Transverse colon (tissue), 4 donors: ENCODE measurements around the gene SLC51B. TPM values are rescaled to one million over a fixed set of nuclear protein-coding genes. Genes with fewer than 3 reads are reported as not detected.
A peak's percentile ranks its signal among the peaks of the same experiment; 100 is the strongest.

Source experiments
- DNase-seq: peaks from one replicate; pipeline ENCODE4 v3.0.0-alpha.2; 2019
- H3K27ac ChIP-seq, 4 donors: fragments of 200-600 bp; sonication (generic); 2 replicates each; pipeline ENCODE4 v1.5.1; 2016 to 2018; ENCODE audit warnings: inconsistent platforms in 4 of 4
- H3K27me3 ChIP-seq: fragments of 200-600 bp; sonication (generic); 2 replicates; pipeline ENCODE4 v1.5.1; 2017; ENCODE audit warnings: inconsistent platforms
- H3K36me3 ChIP-seq, 4 donors: fragments of 200-600 bp; sonication (generic); 2 replicates each; pipeline ENCODE4 v1.5.1; 2017 to 2019; ENCODE audit warnings: inconsistent platforms in 4 of 4
- H3K4me1 ChIP-seq, 4 donors: fragments of 200-600 bp; sonication (generic); 2 replicates each; pipeline ENCODE4 v1.5.1; 2017 to 2020; ENCODE audit warnings: inconsistent platforms in 4 of 4
- H3K4me3 ChIP-seq, 4 donors: fragments of 200-600 bp; sonication (generic); 1 replicate in 1 of 4; 2 replicates in 3 of 4; pipeline versions ENCODE4 v1.5.1 to v1.6.1; 2017 to 2019; ENCODE audit warnings: inconsistent platforms in 4 of 4
- H3K9me3 ChIP-seq, 2 donors: fragments of 200-600 bp; sonication (generic); 2 replicates each; pipeline ENCODE4 v1.5.1; 2017 to 2019; ENCODE audit warnings: inconsistent platforms in 2 of 2
- CTCF ChIP-seq, 5 experiments: fragments of 200-600 bp in 3 of 5; fragments of 450-650 bp in 2 of 5; sonication (generic) in 3 of 5; IDR thresholded peaks; 1 replicate in 2 of 5; 2 replicates in 3 of 5; pipeline ENCODE4 v1.5.1; 2016 to 2017; ENCODE audit warnings: antibody characterized with exemption in 5 of 5, inconsistent platforms in 3 of 5, mild to moderate bottlenecking in 2 of 5, moderate library complexity in 1 of 5
- EP300 ChIP-seq: sonication (generic); formaldehyde crosslinking; IDR thresholded peaks from one replicate; pipeline ENCODE4 v1.6.1; 2017; ENCODE audit warnings: antibody characterized with exemption, low read depth
- POLR2A ChIP-seq: fragments of 450-650 bp; IDR thresholded peaks from one replicate; pipeline ENCODE4 v1.6.1; 2016; ENCODE audit warnings: antibody characterized with exemption, mild to moderate bottlenecking, moderate library complexity
- POLR2AphosphoS5 ChIP-seq, 3 donors: sonication (generic); formaldehyde crosslinking; IDR thresholded peaks; one replicate each; pipeline ENCODE4 v1.6.1; 2016; ENCODE audit warnings: antibody characterized with exemption in 3 of 3
- WGBS, 2 donors: methylation state at CpG; one replicate each; pipeline ENCODE4 v1.1.5; 2018; ENCODE audit warnings: low coverage in 1 of 2; 5-methylcytosine and 5-hydroxymethylcytosine counted together
- in situ Hi-C, 4 donors: fragments of 200-750 bp; cut with MboI; loops; one replicate each; pipeline versions ENCODE4 v1.15.0 to v1.15.1; 2017; ENCODE audit warnings: low sequenced_read_pairs in 3 of 4, low pct_ligation_motif_present in 1 of 4, low pct_unique_long_range_greater_than_20kb in 1 of 4
- intact Hi-C: fragments of 100-400 bp; cut with DNase I; formaldehyde crosslinking; loops from one replicate; pipeline ENCODE4 v1.15.1; 2023; ENCODE audit warnings: low total_unique reads
- total RNA-seq, 4 donors: library from RNA; depleted of rRNA; stranded (reverse); fragments of >200 nt; gene quantifications; one replicate each; pipeline ENCODE4 v1.1.0, GENCODE V29; 2016

The SLC51B gene
- total RNA-seq, 4 donors from 2014 or later: 3.4 to 150 (median 121) TPM

DNA sequence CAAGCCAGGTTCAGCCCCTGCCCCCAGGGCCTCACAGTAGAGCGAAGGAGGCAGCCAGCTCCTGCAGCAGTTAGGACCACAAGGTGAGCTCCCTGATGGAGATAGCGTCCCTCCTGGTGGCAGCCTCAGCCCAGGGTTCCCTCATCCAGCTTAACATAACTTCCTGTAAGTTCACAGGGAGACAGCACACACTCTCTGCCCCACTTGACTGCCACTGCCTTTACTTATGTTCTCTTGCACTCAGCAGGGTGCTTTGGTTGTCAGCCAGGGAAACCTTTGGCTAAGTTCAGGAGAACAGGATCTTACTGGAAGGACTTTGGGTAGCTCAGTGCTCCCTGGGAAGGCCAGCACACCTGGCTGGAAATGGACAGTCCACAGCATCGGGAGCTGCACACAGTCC, 42.2 kb downstream of the SLC51B start:
- Histone ChIP-seq H3K36me3 (no peaks in the 10 kb centered on the region), H3K4me1 (peaks cover 29 to 51% (median 43%) of the 10 kb centered on the region in 4 donors), H3K4me3 (no peak overlapping the region), H3K9me3 (no peaks in the 10 kb centered on the region), H3K27ac (peak overlapping the region; percentile 84 to 91 (median 88)), H3K27me3 (no peaks in the 10 kb centered on the region)
- 64% methylated on average over 2 of the region's 3 CpGs; no CpG with 5 or more reads in 1 of the 2 donors for WGBS, 2 donors
- TF ChIP-seq CTCF (IDR thresholded peaks at IDR 0.05) (no peak), POLR2AphosphoS5 (IDR thresholded peaks at IDR 0.05) (no peak), POLR2A (no peak), EP300 (no peak)
- intact Hi-C loops (no loop called here), in situ Hi-C loops (loop anchor here in 1 of 4 donors (10.0 kb wide), 1 partner anchor 53 kb away; no protein-coding TSS in a partner anchor)
- no peak for DNase-seq

GRCh38 chr15:65087873-65088642, 42.9 kb downstream of the SLC51B start:
- intact Hi-C loops (loop anchor here (1.0 kb wide), 1 partner anchor 21 kb away; the partner anchor contains the start of gene RASL12), in situ Hi-C loops (loop anchor here in 1 of 4 donors (10.0 kb wide), 1 partner anchor 53 kb away; no protein-coding TSS in a partner anchor)
- no peaks in the 10 kb centered on the region for H3K27me3 ChIP-seq
- H3K4me1 ChIP-seq: peaks cover 27 to 45% (median 37%) of the 10 kb centered on the region in 4 donors
- TF ChIP-seq CTCF (IDR thresholded peaks at IDR 0.05): no peak
- peak; percentile 73 for TF ChIP-seq EP300
- no peak for TF ChIP-seq POLR2A
- TF ChIP-seq POLR2AphosphoS5 (IDR thresholded peaks at IDR 0.05): peak; percentile 13 to 57 (median 45)
- peak; percentile 73 for DNase-seq
- no peak overlapping the region for H3K4me3 ChIP-seq
- H3K9me3 ChIP-seq: no peaks in the 10 kb centered on the region
- 18 to 49% methylated on average over 2 to 12 of the region's 13 CpGs for WGBS, 2 donors
- H3K27ac ChIP-seq: peak overlapping the region; percentile 84 to 91 (median 88)
- H3K36me3 ChIP-seq: no peaks in the 10 kb centered on the region

- DNase-seq: peak; percentile 73
- Histone ChIP-seq H3K36me3 (no peaks in the 10 kb centered on the region), H3K4me1 (peaks cover 27 to 39% (median 31%) of the 10 kb centered on the region in 4 donors), H3K27me3 (no peaks in the 10 kb centered on the region), H3K27ac (peak overlapping the region; percentile 84 to 91 (median 88)), H3K9me3 (no peaks in the 10 kb centered on the region), H3K4me3 (no peak overlapping the region)
- in situ Hi-C loops: loop anchor here in 1 of 4 donors (10.0 kb wide), 1 partner anchor 54 kb away; no protein-coding TSS in a partner anchor
- 32% methylated on average over 6 of the region's 6 CpGs; no CpG with 5 or more reads in 1 of the 2 donors for WGBS, 2 donors
- intact Hi-C loops: loop anchor here (1.0 kb wide), 1 partner anchor 21 kb away; the partner anchor contains the start of gene RASL12
- TF ChIP-seq EP300: no peak
- no peak for TF ChIP-seq CTCF (IDR thresholded peaks at IDR 0.05)
- TF ChIP-seq POLR2A: peak; percentile 55
- peak in 1 of 3 donors; percentile 37 for TF ChIP-seq POLR2AphosphoS5 (IDR thresholded peaks at IDR 0.05)
Observed at GRCh38 chr15:65088643-65089021, 43.4 kb downstream of the SLC51B start.

DNA sequence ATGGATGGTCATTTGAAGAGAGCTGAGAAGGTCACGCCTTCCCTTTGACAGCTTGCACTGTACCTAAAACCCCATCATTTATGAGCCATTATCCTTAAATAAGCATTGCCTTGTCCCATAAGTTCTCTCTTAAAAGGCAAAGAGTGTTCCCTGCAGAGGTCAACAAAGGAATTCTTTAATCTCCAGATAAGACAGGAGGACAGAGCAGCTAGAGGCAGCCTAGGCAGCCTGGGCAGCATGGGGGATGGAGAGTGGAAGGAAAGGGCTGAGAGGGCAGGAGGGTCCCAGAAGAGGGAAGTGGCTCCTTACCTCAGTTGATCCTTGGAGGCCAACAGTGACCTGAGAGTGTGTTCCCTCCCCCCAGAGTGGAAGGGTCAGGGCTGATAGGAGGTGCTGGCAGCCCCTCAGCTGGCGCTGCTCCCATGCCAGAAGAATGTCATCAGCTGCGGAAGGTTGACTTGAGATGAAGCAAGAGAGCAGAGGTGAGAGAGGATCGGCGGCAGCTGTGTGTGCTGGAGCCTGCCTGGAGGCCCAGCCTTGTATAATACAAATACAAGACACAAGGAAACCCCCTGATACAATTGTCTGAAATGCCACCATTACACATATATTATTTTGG, 44.1 kb downstream of the SLC51B start:
- intact Hi-C loops: no loop called here
- H3K4me1 ChIP-seq: peaks cover 27 to 38% (median 30%) of the 10 kb centered on the region in 4 donors
- H3K27ac ChIP-seq: peak overlapping the region; percentile 84 to 91 (median 88)
- 40 to 85% methylated on average over 1 to 5 of the region's 5 CpGs for WGBS, 2 donors
- in situ Hi-C loops: loop anchor here in 1 of 4 donors (10.0 kb wide), 1 partner anchor 55 kb away; no protein-coding TSS in a partner anchor
- H3K27me3 ChIP-seq: no peaks in the 10 kb centered on the region
- no peak for DNase-seq
- H3K9me3 ChIP-seq: no peaks in the 10 kb centered on the region
- no peak overlapping the region for H3K4me3 ChIP-seq
- no peaks in the 10 kb centered on the region for H3K36me3 ChIP-seq
- TF ChIP-seq CTCF (IDR thresholded peaks at IDR 0.05) (no peak), POLR2A (no peak), EP300 (no peak), POLR2AphosphoS5 (IDR thresholded peaks at IDR 0.05) (no peak)
